Large intestine (tissue), 12 donors: Measurements from ENCODE around the gene RGS6. TPM values are rescaled to one million over a fixed set of nuclear protein-coding genes. Genes with fewer than 3 reads are reported as not detected.
"Not testable (repeated sequence)": the region's sequence is repeated elsewhere in the genome, so short reads cannot be mapped to it uniquely, and the experiment has no call there.

Experiments used
- DNase-seq, 2 donors: peaks; one replicate each; pipeline versions ENCODE4 v3.0.0 to v3.0.0-alpha.2; 2013
- H3K27ac ChIP-seq: one replicate; pipeline ENCODE4 v1.5.1; 2013; ENCODE audit warnings: low read length
- H3K27me3 ChIP-seq: 2 replicates; pipeline ENCODE4 v1.6.1; 2013; ENCODE audit warnings: low read length; ENCODE audit not compliant: control insufficient read depth, insufficient read depth
- H3K36me3 ChIP-seq: 2 replicates; pipeline ENCODE4 v1.6.1; 2013; ENCODE audit warnings: low read length; ENCODE audit not compliant: control insufficient read depth, insufficient read depth
- H3K4me1 ChIP-seq: one replicate; pipeline ENCODE4 v1.6.1; 2013; ENCODE audit warnings: low read length; ENCODE audit not compliant: control insufficient read depth, insufficient read depth
- H3K4me3 ChIP-seq: one replicate; pipeline ENCODE4 v1.5.1; 2013; ENCODE audit warnings: low read length
- H3K9me3 ChIP-seq: one replicate; pipeline ENCODE4 v1.6.1; 2013; ENCODE audit warnings: mild to moderate bottlenecking, low read depth, low read length, moderate library complexity; ENCODE audit not compliant: control insufficient read depth
- whole genome bisulfite sequencing: methylation state at CpG from one replicate; pipeline ENCODE4 v1.1.5; 2013; ENCODE audit warnings: low lambda C conversion rate; ENCODE audit not compliant: insufficient coverage; 5-methylcytosine and 5-hydroxymethylcytosine counted together
- long read RNA-seq, 11 donors: transcript quantifications; one replicate each; lab custom pipeline, GENCODE V29; 2026
- polyA plus RNA-seq: library from polyadenylated mRNA; unstranded; fragments of 120-200 nt; gene quantifications from one replicate; pipeline ENCODE4 v1.2.1, GENCODE V29; 2013

Gene RGS6
- 2.7 TPM for polyA plus RNA-seq
- long read RNA-seq, donor 1, result 0 reads
- long read RNA-seq, donor 2, result 0 reads
- long read RNA-seq, donor 3, result 0 reads
- long read RNA-seq, donor 4, result 0 reads
- long read RNA-seq, donor 5, result 0 reads
- long read RNA-seq, donor 6, result 0 reads
- long read RNA-seq, donor 7, result 0 reads
- long read RNA-seq, donor 8, result 0 reads
- long read RNA-seq, donor 9, result 0 reads
- long read RNA-seq, donor 10, result 0 reads
- long read RNA-seq, donor 11, result 0 reads

DNA sequence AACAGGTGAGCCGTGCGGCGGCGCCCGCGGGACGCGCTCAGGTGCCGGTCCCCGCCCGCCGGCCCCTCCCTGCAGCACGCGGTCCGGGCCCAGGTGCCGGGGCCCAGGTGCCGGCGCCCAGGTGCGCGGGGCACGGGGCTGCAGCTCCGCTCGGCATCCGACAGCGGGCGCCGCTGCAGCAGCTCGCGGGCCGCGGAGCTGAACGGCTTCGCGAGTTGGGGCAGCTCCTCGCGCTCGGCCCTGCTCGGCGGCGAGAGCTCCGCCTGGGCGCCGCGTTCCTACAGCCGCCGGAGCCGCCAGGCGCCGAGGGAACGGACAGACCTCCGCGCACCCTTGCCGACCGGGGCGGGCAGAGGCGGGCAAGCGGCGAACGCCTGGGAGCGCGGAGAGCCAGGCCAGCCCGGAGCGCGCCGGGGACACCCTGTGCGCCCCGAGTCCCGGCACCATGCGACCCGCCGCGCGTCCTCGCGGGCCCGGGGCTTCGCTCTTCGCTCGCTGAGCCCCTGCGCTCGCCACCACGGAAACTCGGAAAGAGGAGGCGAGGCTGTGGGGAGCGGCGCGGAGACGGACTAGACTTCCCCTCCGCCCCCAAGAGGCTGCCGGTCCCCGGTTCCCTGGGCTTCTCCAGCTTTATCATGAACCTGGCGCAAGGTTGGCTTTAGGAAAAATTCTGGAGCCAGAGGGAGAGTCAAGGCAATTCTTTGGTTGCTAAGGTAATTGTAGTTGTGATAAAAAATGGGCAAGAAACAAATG is at the start of gene RGS6:
Gene RGS6, plus strand, starts transcription at position 201 of the 753 bp plus-strand sequence.
- Histone ChIP-seq H3K27me3 (peaks cover 38% of the 10 kb centered on the region), H3K4me1 (peaks cover 3% of the 10 kb centered on the region), H3K9me3 (no peaks in the 10 kb centered on the region), H3K27ac (no peak within 1 kb of the TSS), H3K36me3 (no peaks in the 10 kb centered on the region), H3K4me3 (peak within 1 kb of the TSS; percentile 35)
- peak; percentile 42 to 71 for DNase-seq
- WGBS, result 0% methylated on average over 1 of the region's 92 CpGs

DNA sequence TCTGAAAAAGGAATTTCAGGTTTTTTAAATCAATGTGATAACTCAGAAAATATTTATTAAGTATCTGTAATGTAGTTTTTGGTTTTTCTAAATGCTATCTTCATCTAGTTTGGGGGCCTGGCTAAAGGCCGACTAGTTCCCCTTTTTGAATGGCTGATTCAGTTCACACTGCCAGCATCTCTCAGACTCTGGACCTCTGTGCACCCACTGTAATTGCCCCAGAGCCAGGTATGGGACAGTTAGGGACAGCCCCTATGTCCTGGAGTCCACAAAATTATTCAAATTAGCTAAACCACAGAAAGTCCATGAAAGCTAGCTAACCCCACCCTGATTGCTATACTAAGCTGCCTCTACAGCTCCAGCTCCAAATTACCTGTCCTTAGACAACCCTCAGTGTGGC is 49.1 kb upstream of the RGS6 start:
- Histone ChIP-seq H3K4me3 (no peak overlapping the region), H3K9me3 (peaks cover under 1% of the 10 kb centered on the region), H3K36me3 (no peaks in the 10 kb centered on the region), H3K27me3 (no peaks in the 10 kb centered on the region), H3K4me1 (no peaks in the 10 kb centered on the region), H3K27ac (no peak overlapping the region)
- no peak for DNase-seq
- no CpG with 5 or more reads among the region's 1 CpG for WGBS

DNA sequence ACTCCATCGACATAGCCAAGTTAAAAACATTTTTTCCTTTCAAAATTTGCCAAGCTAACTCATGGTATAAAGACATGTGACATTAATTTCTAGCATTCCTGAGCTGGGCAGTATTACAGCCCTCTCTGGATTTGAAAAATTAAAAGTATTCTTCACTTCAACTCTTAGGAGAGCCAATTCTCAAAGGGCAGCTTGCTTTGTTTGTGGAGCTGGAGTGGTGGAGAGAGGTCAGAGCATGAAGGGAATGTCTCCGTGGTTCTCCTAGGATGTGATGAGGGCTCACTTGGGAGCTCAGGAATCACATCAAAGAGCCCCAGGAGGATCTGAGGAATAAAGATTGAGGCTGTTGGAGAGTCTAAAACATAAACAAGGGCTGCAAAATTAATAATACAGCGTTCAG is 46.9 kb upstream of the RGS6 start:
- Histone ChIP-seq H3K9me3 (peaks cover 3% of the 10 kb centered on the region), H3K27ac (no peak overlapping the region), H3K36me3 (no peaks in the 10 kb centered on the region), H3K27me3 (no peaks in the 10 kb centered on the region), H3K4me1 (no peaks in the 10 kb centered on the region), H3K4me3 (no peak overlapping the region)
- DNase-seq, result no peak
- 71% methylated on average over 1 of the region's 3 CpGs for WGBS

DNA sequence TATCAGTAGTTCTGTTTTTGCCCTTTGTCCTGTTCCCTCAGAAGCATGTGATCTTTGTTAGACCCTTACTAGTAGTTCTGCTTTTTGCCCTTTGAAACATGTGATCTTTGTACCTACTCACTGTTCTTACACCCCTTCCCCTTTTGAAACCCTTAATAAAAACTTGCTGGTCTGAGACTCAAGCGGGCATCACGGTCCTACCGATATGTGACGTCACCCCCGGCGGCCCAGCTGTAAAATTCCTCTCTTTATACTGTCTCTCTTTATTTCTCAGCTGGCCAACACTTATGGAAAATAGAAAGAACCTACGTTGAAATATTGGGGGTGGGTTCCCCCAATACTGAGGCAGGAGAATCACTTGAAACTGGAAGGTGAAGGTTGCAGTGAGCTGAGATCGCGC is 44.4 kb upstream of the RGS6 start:
- H3K27ac ChIP-seq, DNase-seq, H3K36me3 ChIP-seq, H3K4me1 ChIP-seq, H3K4me3 ChIP-seq, H3K9me3 ChIP-seq, H3K27me3 ChIP-seq: not testable (repeated sequence)
- no CpG with 5 or more reads among the region's 9 CpGs for WGBS

- H3K4me1 ChIP-seq, result no peaks in the 10 kb centered on the region
- WGBS, result no CpG with 5 or more reads among the region's 1 CpG
- no peak overlapping the region for H3K27ac ChIP-seq
- peaks cover 3% of the 10 kb centered on the region for H3K9me3 ChIP-seq
- DNase-seq, result no peak
- no peak overlapping the region for H3K4me3 ChIP-seq
- H3K36me3 ChIP-seq, result no peaks in the 10 kb centered on the region
- no peaks in the 10 kb centered on the region for H3K27me3 ChIP-seq
Observed at GRCh38 chr14:71890541-71890940, 41.7 kb upstream of the RGS6 start.

DNA sequence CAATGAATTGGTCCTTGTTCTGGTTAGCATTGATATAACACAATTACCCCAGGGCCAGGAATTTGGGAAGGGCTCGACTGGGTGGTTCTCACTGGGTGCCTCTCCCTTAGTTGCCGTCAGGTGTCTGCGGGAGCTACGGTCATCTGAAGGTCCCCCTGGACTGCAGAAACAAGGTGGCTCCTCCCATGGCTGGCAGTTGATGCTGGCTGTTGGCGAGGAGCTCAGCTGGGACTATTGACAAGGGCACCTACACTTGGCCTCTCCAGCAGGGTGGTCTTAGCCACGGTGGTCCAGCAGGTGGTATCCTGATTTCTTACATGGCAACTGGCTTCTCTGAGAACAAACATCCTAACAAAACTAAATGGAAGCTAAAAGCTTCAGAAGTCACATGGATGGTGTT is 41.0 kb upstream of the RGS6 start:
- H3K4me3 ChIP-seq, result no peak overlapping the region
- H3K27ac ChIP-seq, result no peak overlapping the region
- H3K9me3 ChIP-seq, result peaks cover 3% of the 10 kb centered on the region
- no CpG with 5 or more reads among the region's 6 CpGs for WGBS
- H3K4me1 ChIP-seq, result no peaks in the 10 kb centered on the region
- no peak for DNase-seq
- no peaks in the 10 kb centered on the region for H3K36me3 ChIP-seq
- H3K27me3 ChIP-seq, result no peaks in the 10 kb centered on the region

DNA sequence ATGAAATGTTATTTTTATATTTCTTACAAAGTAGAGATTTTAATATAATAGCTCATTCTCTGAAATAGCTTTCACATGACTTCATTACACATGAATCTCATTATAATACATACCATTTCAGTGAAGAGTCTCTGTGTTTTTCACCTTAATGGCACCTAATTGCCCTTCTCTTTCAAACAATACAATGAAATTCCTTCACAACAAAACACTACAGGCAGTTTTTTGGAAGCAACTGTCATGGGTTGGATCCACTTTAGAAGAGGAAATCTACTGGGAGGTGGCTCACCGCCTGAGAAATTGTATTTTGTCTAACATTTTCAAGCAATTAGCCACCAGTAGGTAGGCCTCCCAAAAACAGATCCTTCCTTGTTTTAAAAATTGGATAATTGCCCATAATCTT is 40.3 kb upstream of the RGS6 start:
- WGBS, result no CpG with 5 or more reads among the region's 1 CpG
- no peaks in the 10 kb centered on the region for H3K27me3 ChIP-seq
- no peak overlapping the region for H3K4me3 ChIP-seq
- H3K27ac ChIP-seq, result no peak overlapping the region
- no peaks in the 10 kb centered on the region for H3K36me3 ChIP-seq
- H3K4me1 ChIP-seq, result no peaks in the 10 kb centered on the region
- peaks cover 3% of the 10 kb centered on the region for H3K9me3 ChIP-seq
- no peak for DNase-seq

GRCh38 chr14:71905031-71905430 is 27.2 kb upstream of the RGS6 start:
- Histone ChIP-seq H3K4me3 (no peak overlapping the region), H3K9me3 (no peaks in the 10 kb centered on the region), H3K4me1 (no peaks in the 10 kb centered on the region), H3K27me3 (peaks cover 4% of the 10 kb centered on the region), H3K27ac (no peak overlapping the region), H3K36me3 (no peaks in the 10 kb centered on the region)
- no CpG with 5 or more reads among the region's 4 CpGs for WGBS
- no peak for DNase-seq

GRCh38 chr14:71905860-71906259 is 26.4 kb upstream of the RGS6 start:
- Histone ChIP-seq H3K27ac (no peak overlapping the region), H3K27me3 (peaks cover 4% of the 10 kb centered on the region), H3K4me1 (no peaks in the 10 kb centered on the region), H3K36me3 (no peaks in the 10 kb centered on the region), H3K4me3 (no peak overlapping the region), H3K9me3 (no peaks in the 10 kb centered on the region)
- DNase-seq, result no peak
- WGBS, result no CpG with 5 or more reads among the region's 7 CpGs

DNA sequence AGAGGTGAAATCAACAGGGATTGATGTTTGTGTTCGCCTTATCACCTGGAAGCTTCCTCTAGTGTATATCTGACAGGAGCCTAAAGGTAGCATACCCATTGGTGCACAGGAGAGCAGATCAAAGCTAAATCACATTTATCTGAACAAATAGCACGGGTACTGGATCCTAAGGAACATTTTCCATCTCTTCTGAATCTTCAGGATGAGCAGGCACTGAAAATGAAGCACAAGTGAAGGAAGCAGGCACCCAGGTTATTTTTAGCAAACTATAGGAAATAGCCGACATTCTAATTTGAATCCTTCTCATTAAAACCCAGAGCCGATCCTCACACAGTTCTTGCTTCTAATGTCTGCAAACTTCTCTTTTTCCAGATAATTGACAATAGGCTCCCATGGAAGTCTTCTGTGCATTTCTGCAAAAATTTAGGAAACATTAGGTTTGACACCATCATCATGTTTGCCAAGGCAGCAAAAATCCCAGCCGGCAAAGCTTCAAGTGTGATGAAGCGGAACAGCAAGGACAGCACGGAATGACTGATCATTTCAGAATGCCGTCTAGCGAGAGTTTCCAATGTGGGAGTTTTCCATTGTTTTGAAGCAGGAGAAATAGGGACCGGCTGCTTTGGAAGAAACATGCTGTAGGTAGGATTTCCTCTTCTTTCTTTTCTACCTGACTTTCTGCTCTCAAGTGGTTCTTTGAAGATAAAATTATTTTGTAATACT is 24.3 kb upstream of the RGS6 start:
- no peak for DNase-seq
- no peaks in the 10 kb centered on the region for H3K4me1 ChIP-seq
- H3K4me3 ChIP-seq, result no peak overlapping the region
- no peaks in the 10 kb centered on the region for H3K36me3 ChIP-seq
- H3K27ac ChIP-seq, result no peak overlapping the region
- no peaks in the 10 kb centered on the region for H3K9me3 ChIP-seq
- no CpG with 5 or more reads among the region's 10 CpGs for WGBS
- H3K27me3 ChIP-seq, result peaks cover 4% of the 10 kb centered on the region
